HG02938 (cell line): ENCODE results near the gene ATXN1L.
"Not testable (repeated sequence)": the region's sequence is repeated elsewhere in the genome, so short reads cannot be mapped to it uniquely, and the experiment has no call there.

ENCODE experiments used
- ATAC-seq: cut with Tn5 transposase; IDR thresholded peaks from one replicate; pipeline ENCODE4 v1.9.1; 2021; ENCODE audit warnings: mild to moderate bottlenecking, moderate library complexity; ENCODE audit not compliant: unreplicated experiment

The ATXN1L gene

DNA sequence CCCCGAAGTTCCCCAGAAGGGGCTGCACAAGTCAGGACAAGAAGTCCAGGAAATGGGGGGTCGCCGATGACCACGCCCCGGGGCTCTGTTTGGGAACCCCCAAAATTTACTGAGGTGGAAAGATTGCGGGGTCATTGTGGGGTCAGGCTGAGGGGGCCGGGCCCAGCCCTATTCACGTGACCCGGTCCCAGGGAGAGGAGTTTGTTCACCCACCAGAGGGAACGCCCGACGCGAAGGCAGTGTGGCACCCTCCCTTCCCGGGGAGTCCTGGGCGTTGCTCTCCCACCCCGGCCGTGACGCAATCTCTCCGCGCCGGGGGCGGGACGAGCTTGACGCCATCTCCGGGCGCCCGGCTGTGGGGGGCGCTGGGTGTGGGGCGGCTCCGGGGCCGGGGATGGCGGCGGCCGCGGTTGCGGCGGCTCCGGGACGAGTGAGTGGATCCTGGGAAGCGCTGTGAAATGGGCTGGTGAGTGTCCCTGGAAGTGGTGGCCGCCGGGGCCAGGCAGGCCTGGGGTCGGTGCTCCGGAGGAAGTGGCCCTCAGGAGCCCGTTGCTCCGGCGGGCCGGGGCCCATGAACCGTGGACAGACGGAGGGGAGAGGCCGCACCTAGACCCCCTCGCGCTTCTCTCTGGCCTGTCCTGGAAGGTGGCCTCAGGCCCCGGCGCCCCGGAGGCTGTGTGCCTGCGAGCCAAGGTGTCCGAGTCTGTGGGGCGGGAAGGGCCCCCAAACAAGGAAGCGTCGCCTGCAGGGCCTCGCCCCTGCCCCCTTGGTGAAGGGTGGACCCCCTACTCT is at the start of gene ATXN1L:
Gene ATXN1L, plus strand, starts transcription at position 338 of the 792 bp plus-strand sequence. CDS start 3,765 bp downstream, outside the sequence.
- ATAC-seq, result peak; percentile 58

DNA sequence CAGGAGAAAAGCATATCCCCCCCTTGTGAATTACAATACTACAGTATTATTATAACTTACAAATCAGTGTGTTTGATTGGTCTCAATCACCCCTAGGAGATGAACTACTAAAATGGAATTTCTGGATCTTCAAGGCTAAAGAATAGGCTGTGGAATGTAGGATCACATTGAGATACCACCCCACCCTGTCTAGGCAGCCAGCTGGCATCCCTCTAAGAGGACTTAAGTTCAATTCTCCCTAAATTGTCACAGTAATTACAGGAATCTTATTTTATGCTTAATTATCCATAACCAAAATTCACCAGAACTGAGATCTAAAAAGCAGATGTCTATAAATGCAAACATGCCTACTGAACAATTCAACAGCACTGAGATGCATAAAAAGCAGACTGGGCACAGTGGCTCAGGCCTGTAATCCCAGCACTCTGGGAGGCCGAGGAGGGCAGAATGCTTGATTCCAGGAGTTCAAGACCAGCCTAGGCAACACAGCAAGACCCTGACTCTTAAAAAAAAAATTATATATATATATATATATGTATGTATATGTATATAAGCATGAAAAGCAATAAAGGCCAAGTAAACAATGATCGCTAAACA is 49.2 kb upstream of the ATXN1L start:
- no peak for ATAC-seq

DNA sequence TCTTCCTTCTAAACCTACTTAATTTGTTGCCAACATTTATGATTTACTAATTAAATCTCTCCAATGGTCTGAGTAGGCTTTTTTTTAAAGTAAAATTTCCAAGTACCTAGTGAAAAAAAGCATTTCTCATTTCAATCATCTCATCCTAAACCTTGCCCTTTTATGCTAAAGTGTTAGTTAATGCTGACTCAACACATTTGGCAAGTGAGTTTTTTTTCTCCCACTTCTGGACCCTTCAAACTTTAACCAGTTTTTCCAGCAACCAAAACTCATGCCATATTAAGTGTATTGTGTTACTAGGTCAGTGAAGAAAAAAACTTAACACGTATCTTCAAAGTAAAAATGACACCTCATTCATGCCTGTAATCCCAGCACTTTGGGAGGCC is 42.5 kb upstream of the ATXN1L start:
- ATAC-seq, result no peak

DNA sequence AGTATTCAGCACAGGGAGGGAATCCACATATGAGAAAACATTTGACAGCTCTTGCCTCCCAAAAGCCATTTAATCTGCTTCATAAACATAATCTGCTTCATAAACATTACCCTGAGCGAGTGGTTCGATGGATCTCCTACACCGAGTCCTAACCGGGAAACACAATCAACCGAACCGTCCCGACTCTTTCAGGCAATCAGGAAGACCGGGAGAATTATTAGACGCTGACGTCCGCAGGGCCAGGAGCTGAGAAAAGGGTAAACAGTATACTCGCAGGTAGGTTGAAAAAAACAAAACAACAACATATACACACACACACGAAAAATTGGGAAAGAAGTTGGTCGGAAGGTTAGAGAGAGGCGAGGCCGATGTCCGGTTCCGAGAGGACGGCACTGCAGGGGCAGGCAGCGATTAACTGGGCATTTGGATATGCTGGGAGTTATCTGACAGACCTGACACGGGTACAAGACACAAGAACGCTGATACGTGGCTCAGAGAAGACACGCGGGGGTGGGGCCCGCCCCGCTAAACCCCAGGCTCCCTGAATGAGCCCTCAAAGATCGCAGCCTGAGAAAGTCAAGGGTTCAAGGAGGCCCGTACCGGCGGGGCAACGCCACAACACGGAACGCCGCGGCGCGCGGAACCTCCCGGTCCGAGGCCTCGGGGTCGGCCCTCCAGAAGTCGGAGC is 37.7 kb upstream of the ATXN1L start:
- ATAC-seq, result peak; percentile 32

- peak; percentile 69 for ATAC-seq
These were observed 37.0 kb upstream of the ATXN1L start, which contains the start of gene AP1G1 for GRCh38 chr16:71808593-71809459. Gene AP1G1, minus strand, starts transcription at chr16:71808834. Its CDS starts 19,355 bp downstream, at chr16:71789479.

DNA sequence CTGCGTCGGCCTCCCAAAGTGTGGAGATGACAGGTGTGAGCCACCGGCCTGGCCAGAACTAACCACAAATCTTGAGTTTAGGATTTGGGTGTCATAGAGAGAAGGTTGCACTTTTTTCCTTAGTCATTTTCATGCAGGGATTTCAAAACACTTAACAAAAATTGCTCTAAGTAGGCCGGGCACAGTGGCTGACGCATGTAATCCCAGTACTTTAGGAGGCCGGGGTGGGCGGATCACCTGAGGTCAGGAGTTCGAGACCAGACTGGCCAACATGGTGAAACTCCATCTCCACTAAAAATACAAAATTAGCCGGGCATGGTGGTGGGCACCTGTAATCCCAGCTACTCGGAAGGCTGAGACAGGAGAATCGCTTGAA is 35.6 kb upstream of the ATXN1L start:
- not testable (repeated sequence) for ATAC-seq

DNA sequence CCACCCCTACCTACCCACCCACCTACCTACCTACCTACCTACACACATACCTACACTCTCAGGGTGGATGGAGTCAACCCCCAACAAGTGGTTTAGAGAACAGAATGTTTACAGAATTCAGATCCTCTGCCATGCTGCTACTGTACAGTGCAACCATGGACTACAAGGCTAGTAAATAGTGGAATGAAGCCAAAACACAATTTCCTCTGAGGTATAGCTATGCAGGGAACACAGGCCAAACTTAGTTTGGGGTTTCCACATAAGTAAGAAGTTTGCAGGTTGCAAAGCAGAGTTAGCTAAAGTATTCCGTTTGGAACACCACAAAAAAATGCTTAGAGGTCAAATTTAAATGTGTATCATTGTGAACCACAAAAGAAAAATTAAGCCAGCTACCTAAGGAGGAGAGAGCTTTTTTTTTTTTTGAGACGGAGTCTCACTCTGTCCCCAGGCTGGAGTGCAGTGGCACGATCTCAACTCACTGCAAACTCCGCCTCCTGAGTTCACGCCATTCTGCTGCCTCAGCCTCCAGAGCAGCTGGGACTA is 34.4 kb upstream of the ATXN1L start:
- no peak for ATAC-seq

- peak; percentile 13 for ATAC-seq
These were observed 28.6 kb upstream of the ATXN1L start for GRCh38 chr16:71817155-71817500.

- ATAC-seq, result no peak
These were observed 19.2 kb upstream of the ATXN1L start for GRCh38 chr16:71826533-71827017.

DNA sequence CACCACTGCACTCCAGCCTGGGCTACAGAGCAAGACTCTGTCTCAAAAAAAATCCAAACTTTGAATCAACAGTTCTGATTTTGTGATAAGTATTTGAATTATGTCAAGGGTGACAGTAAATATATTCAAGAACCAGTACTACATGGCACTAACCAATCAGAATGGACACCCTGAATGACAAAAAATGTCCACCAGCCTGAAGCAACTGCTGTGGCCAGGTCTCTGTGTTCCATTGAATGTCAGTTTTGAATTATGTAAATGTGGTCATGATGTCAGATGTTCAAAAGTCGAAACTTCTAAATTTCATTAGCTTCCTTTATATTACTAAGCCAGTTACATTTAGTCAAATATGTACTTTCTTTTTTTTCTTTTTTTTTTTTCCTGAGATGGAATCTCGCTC is 15.4 kb upstream of the ATXN1L start:
- no peak for ATAC-seq

GRCh38 chr16:71831698-71832097 is 14.1 kb upstream of the ATXN1L start:
- not testable (repeated sequence) for ATAC-seq

DNA sequence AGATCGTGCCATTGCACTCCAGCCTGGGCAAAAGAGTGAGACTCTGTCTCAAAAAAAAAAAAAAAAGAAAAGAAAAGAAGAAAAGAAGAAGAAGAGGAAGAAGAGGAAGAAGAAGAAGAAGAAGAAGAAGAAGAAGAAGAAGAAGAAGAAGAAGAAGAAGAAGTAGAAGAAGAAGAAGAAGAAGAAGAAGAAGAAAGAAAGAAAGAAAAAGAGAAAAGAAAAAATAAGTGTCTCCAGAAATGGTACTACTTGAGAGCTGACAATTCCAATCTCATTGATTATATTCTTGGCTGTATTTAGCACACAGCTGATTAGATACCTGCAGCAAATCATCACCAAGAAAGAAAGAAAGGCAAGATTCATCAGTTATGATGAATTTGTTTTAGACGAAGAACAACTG is 13.7 kb upstream of the ATXN1L start:
- ATAC-seq, result not testable (repeated sequence)

GRCh38 chr16:71834291-71834690 is 11.5 kb upstream of the ATXN1L start:
- no peak for ATAC-seq

DNA sequence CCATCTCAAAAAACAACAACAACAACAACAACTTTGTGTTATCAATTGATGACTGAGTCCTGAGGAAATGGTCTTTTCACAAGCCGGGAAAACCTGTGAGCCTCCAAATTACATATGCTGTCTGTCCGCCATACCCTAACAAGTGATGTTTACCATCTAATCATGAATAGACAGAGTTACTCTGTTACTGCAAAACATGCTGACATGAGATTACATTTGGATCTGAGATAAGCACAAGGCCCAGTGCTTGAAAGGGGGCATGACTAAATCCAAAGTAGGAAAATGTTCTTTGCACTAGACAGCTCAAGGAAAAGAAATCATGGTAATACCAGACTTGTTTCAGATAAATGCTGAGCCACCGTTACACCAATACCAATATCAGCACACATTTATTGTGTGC is 8.6 kb upstream of the ATXN1L start:
- no peak for ATAC-seq

DNA sequence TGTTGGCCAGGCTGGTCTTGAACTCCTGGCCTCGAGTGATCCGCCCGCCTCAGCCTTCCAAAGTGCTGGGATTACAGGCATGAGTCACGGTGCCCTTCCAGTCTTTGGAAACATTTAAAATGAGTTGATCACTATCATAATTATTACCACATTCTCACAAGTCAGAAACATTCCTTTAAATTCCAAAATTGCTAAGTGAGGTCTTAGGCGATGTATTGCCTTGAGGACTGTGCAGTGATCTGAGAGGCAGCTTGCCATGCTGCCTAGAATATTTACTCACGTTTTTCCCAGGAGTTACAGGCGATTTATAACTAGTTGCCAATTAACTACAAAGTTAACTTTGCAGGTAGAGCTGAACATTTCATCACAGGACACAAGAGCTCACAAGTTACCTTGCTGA is 5.7 kb upstream of the ATXN1L start:
- no peak for ATAC-seq

DNA sequence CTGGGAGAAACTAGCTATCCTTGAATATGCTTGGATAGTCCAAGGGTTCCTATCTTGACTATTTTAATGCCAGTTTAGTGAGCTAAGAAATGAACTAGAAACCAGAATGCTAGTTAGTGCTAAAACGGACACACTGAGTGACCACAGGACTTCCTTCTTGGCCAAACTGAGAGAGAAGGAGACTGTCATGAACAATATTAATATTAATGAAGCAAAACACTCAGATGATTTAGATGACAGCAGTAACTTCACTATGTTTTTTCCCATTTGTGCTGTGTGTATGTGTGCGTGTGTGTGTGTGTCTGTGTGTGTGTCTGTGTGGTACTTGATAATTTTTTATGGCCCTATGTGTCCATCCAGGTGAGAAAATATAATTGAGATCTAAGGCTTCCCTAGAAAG is 2.2 kb upstream of the ATXN1L start:
- ATAC-seq, result no peak

- ATAC-seq, result peak; percentile 13
These were observed 655 bp downstream of the ATXN1L start for GRCh38 chr16:71846431-71846830.

DNA sequence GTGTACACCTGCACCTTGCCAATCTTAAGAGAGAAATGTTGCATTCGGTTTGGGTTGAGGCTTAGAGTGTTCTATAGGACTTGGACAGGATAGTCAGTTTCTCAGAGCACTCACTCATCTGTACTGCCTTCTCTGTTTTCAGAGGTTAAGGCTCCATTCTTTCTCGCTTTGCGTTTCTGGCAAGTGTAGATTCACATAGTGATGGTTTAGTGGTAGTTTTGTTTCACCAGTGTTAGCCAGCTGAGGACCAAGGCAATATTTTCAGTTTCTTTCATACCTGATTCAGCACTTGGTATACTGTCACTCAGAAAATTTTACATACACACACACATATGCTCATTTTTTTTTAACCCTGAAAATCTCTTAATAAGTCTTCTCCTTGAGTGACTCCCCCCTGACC is 1.3 kb downstream of the ATXN1L start:
- ATAC-seq, result no peak

DNA sequence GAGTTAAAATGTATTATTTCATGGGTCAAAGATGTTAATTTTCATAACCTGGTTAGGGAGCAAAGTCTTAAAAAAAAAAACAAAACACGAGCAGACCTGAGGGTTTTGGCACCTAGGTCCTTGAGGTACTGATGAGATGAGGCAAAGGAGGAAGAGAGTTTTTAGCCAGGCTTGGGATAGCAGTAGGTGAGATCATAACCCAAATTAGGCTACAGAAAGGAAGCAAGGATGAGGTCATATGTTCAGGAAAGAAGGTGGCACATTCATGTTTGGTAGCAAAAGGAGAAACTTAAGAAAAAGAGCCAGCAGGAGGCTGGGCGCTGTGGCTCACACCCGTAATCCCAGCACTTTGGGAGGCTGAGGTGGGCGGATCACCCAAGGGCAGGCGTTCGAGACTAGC is 2.8 kb downstream of the ATXN1L start:
- no peak for ATAC-seq

- no peak for ATAC-seq
These were observed 6.0 kb downstream of the ATXN1L start for GRCh38 chr16:71851746-71852145.

- ATAC-seq, result no peak
These were observed 6.4 kb downstream of the ATXN1L start for GRCh38 chr16:71852158-71852557.
